Adipocyte (in vitro differentiated cells): Measurements from ENCODE around the gene PIK3R4.

Source experiments
- DNase-seq: peaks from one replicate; pipeline ENCODE4 v3.0.0-alpha.2; 2015; ENCODE audit warnings: low read depth
- H3K27me3 ChIP-seq: replicated peaks from 2 replicates; pipeline ENCODE4 v1.7.0; 2013; ENCODE audit warnings: mild to moderate bottlenecking, low read length, moderate library complexity; ENCODE audit not compliant: control insufficient read depth, insufficient read depth
- H3K36me3 ChIP-seq: 2 replicates; pipeline ENCODE4 v1.7.0; 2013; ENCODE audit warnings: low read length, mild to moderate bottlenecking, moderate library complexity; ENCODE audit not compliant: control insufficient read depth, insufficient read depth, severe bottlenecking
- H3K4me1 ChIP-seq: 2 replicates; pipeline ENCODE4 v1.7.0; 2013; ENCODE audit warnings: mild to moderate bottlenecking, low read length, moderate library complexity; ENCODE audit not compliant: control insufficient read depth, insufficient read depth
- H3K4me3 ChIP-seq: 2 replicates; pipeline ENCODE4 v1.7.0; 2013; ENCODE audit warnings: mild to moderate bottlenecking, low read length, moderate library complexity
- H3K9ac ChIP-seq: 2 replicates; pipeline ENCODE4 v1.7.0; 2013; ENCODE audit warnings: mild to moderate bottlenecking, low read length, moderate library complexity
- H3K9me3 ChIP-seq: 2 replicates; pipeline ENCODE4 v1.7.0; 2013; ENCODE audit warnings: mild to moderate bottlenecking, low read length, moderate library complexity; ENCODE audit not compliant: control insufficient read depth

PIK3R4 gene

DNA sequence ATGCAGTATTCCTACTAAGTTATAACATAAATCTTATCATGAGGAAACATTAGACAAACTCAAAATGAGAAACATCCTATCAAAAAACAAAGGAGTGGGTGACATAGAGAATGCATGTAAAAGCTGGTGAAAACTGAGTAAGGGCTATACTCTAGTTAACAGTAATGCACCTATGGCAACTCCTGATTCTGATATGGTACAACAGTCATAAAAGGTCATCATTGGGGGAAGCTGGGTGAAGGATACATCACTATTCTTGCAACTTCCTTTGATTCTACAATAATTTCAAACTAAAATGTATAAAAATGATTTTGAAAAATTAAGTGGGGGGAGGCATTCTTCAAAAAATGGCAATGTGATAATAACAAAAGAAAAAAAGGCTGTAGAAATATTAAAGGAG lies 6.8 kb downstream of the PIK3R4 start:
- DNase-seq = no peak
- H3K27me3 ChIP-seq = no peaks in the 10 kb centered on the region
- H3K4me3 ChIP-seq = no peak overlapping the region
- no peak overlapping the region for H3K9ac ChIP-seq
- no peaks in the 10 kb centered on the region for H3K9me3 ChIP-seq
- H3K36me3 ChIP-seq = peaks cover 16% of the 10 kb centered on the region
- H3K4me1 ChIP-seq = peaks cover 37% of the 10 kb centered on the region

DNA sequence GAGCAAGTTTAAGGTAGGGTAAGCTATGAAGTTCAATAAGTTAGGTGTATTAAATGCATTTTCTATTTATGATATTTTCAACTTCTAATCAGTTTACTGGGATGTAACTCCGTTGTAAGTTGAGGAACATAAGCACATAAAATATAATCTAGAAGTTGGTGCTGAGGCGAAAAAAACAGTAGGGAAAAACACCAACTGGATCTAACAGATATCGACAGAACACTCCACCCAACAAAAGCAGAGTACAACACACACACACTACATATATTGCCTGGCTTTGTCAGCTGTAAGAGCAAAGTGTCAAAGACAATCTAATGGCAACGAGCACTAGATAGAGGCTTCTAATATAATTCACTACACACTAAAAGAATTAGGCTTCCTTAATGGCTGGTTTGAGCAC lies 8.4 kb downstream of the PIK3R4 start:
- Histone ChIP-seq H3K4me1 (peaks cover 32% of the 10 kb centered on the region), H3K36me3 (peaks cover 16% of the 10 kb centered on the region), H3K9ac (no peak overlapping the region), H3K9me3 (no peaks in the 10 kb centered on the region), H3K27me3 (no peaks in the 10 kb centered on the region), H3K4me3 (peak overlapping the region; percentile 53)
- DNase-seq = no peak

DNA sequence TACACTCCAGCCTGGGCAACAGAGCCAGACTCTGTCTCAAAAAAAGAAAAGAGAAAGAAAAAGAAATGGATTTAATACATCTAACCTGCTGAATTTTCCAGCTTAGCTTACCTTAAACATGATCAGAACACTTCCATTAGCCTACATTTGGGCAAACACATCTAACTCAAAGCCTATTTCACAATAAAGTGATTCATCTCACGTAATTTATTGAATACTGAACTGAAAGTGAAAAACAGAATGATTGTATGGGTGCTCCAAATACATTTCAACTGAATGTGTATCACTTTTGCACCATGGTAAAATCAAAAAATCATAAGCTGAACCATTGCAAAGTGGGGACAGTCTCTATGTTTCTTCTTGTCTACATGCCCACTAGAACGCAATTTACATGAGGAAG lies 9.0 kb downstream of the PIK3R4 start:
- peaks cover 32% of the 10 kb centered on the region for H3K4me1 ChIP-seq
- H3K9ac ChIP-seq = no peak overlapping the region
- no peak for DNase-seq
- peaks cover 16% of the 10 kb centered on the region for H3K36me3 ChIP-seq
- no peaks in the 10 kb centered on the region for H3K27me3 ChIP-seq
- no peaks in the 10 kb centered on the region for H3K9me3 ChIP-seq
- H3K4me3 ChIP-seq = peak overlapping the region; percentile 53

- Histone ChIP-seq H3K9ac (no peak overlapping the region), H3K36me3 (peaks cover 32% of the 10 kb centered on the region), H3K4me3 (no peak overlapping the region), H3K9me3 (no peaks in the 10 kb centered on the region), H3K27me3 (no peaks in the 10 kb centered on the region), H3K4me1 (peaks cover 23% of the 10 kb centered on the region)
- DNase-seq = no peak
Observed at GRCh38 chr3:130733236-130733875, 13.3 kb downstream of the PIK3R4 start.

DNA sequence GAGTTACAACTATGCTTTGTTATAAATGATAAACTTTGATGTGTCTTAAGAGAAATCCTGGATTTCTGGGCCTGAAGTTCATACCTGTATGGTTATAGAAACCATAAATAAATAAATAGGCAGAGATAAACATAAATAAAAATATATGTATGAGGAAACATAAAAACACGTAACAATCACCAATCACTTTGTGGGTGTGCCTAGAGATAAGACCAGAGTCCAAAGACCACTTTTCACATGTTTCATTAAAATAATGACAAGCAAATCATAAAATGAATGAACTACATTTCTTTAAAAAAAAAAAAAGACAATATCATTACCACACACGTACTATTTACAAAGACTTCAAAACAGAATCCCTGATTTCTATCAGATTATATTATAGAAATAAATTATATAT lies 14.1 kb downstream of the PIK3R4 start:
- Histone ChIP-seq H3K4me1 (peaks cover 25% of the 10 kb centered on the region), H3K36me3 (peaks cover 32% of the 10 kb centered on the region), H3K4me3 (no peak overlapping the region), H3K27me3 (no peaks in the 10 kb centered on the region), H3K9me3 (no peaks in the 10 kb centered on the region), H3K9ac (no peak overlapping the region)
- no peak for DNase-seq

- no peak overlapping the region for H3K4me3 ChIP-seq
- DNase-seq = no peak
- no peaks in the 10 kb centered on the region for H3K9me3 ChIP-seq
- no peaks in the 10 kb centered on the region for H3K27me3 ChIP-seq
- H3K36me3 ChIP-seq = peaks cover 32% of the 10 kb centered on the region
- H3K9ac ChIP-seq = no peak overlapping the region
- H3K4me1 ChIP-seq = peaks cover 27% of the 10 kb centered on the region
Observed at GRCh38 chr3:130731817-130732216, 14.8 kb downstream of the PIK3R4 start.

DNA sequence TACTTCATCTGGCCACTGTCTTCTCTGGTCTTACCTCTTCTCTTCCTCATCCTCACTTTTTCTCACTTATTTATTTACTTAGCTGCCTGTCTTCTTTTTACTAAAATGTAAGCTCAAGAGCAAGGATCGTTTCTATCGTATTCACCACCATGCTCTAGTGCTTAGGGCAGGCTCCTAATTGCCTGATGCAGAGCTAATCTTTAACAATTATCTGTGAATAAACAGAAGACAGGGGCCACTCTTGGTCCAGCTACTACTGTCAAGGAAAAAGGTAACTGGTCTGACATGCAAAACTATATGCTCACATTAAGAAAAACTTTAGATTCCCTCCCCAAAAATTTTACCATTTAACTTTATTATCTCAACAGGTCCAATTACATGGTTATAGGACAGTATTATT lies 17.5 kb downstream of the PIK3R4 start:
- H3K4me1 ChIP-seq = peaks cover 40% of the 10 kb centered on the region
- H3K27me3 ChIP-seq = no peaks in the 10 kb centered on the region
- DNase-seq = no peak
- peaks cover 19% of the 10 kb centered on the region for H3K36me3 ChIP-seq
- H3K9ac ChIP-seq = no peak overlapping the region
- no peaks in the 10 kb centered on the region for H3K9me3 ChIP-seq
- no peak overlapping the region for H3K4me3 ChIP-seq

GRCh38 chr3:130728037-130728436 lies 18.6 kb downstream of the PIK3R4 start:
- no peak for DNase-seq
- Histone ChIP-seq H3K9ac (no peak overlapping the region), H3K9me3 (no peaks in the 10 kb centered on the region), H3K4me3 (no peak overlapping the region), H3K4me1 (peaks cover 29% of the 10 kb centered on the region), H3K27me3 (no peaks in the 10 kb centered on the region), H3K36me3 (peaks cover 22% of the 10 kb centered on the region)

DNA sequence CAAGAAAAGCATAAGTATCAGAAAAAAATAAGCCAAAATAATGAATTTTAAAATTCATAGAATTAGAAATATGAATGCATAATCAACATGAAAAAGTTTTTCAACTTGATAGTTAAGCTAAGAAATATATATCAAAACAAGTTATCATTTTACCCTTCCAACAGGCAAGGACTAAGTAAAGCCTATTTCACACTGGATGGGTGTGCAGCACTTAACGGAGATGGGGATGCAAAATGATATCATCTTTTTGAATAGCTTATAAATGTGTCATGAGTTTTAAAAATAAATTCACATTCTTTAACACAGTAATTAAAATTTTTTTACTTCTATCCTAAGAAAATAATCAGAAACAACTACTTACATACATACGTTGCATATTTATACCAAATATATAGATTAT lies 20.9 kb downstream of the PIK3R4 start:
- peaks cover 25% of the 10 kb centered on the region for H3K36me3 ChIP-seq

DNA sequence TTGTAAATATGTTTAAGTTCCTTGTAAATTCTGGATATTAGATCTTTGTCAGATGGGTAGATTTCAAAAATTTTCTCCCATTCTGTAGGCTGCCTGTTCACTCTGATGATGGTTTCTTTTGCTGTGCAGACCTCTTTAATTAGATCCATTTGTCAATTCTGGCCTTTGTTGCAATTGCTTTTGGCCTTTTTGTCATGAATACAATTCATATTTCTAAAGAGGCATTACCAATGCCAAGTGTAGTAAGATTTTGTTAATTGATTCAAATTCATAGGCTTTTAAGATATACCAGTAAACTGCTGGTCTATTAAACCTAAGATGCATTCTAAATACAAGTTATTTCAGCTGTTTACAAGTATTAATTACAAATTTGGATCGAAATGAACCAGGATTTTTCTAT lies 31.0 kb downstream of the PIK3R4 start:
- no peak overlapping the region for H3K4me3 ChIP-seq
- no peak overlapping the region for H3K9ac ChIP-seq
- peaks cover 15% of the 10 kb centered on the region for H3K4me1 ChIP-seq
- DNase-seq = peak; percentile 35
- no peaks in the 10 kb centered on the region for H3K27me3 ChIP-seq
- H3K9me3 ChIP-seq = no peaks in the 10 kb centered on the region
- H3K36me3 ChIP-seq = peaks cover 46% of the 10 kb centered on the region

More for the DNA sequence above, 20.9 kb downstream of the PIK3R4 start:
- Histone ChIP-seq H3K27me3 (no peaks in the 10 kb centered on the region), H3K9ac (peak overlapping the region; percentile 88), H3K4me3 (no peak overlapping the region), H3K4me1 (peaks cover 26% of the 10 kb centered on the region), H3K9me3 (no peaks in the 10 kb centered on the region)
- DNase-seq = peak; percentile 18

DNA sequence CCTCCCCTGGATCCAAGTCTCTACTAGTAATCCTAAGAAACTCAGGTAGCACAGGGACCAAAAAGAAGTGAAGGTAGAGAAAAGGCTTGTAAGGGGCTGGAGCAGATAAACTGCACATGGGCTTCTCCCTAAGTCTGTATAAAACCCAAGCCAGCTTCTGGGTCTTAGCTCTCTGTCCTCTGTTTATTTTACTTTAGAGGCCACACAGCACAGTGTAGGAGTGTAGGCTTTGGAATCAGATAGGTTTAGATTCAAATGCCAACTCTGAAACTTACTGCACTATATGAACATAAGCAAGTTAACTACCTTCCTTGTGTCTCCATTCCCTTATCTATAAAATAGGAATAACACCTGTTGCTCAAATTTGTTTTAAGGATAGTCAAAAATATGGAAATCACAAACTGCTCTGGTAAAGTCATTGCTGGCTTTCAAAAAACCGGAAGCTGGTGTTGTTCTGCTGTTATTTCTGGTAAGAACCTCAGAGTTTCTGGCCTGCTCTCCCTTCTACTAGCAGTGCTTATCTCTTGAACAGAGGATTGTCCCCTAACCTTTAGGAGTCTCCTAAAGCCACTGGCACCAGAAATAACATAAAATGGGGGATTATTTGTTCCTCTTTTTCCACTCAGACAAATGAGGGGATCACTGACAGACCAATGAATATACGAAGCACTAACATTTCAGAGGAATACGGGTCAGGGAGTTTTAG lies 33.8 kb downstream of the PIK3R4 start:
- peaks cover 36% of the 10 kb centered on the region for H3K36me3 ChIP-seq
- H3K27me3 ChIP-seq = no peaks in the 10 kb centered on the region
- H3K4me1 ChIP-seq = peaks cover 42% of the 10 kb centered on the region
- DNase-seq = no peak
- H3K9me3 ChIP-seq = no peaks in the 10 kb centered on the region
- H3K4me3 ChIP-seq = no peak overlapping the region
- H3K9ac ChIP-seq = no peak overlapping the region
